OCI-LY7 (cell line): Measurements from ENCODE around the gene RPS19BP1. TPM values are rescaled to one million over a fixed set of nuclear protein-coding genes. Genes with fewer than 3 reads are reported as not detected.

Source experiments
- BruUV-seq: library from RNA; stranded (reverse); fragments of 400-500 nt; replicated peaks from 2 replicates; lab custom pipeline; 2021; lab: Mats Ljungman, UMichigan
- CTCF ChIA-PET: fragments of 300-600 bp; sonication (Branson Sonifier 250); formaldehyde crosslinking; loops from one replicate; lab custom pipeline; 2022; ENCODE audit warnings: antibody characterized with exemption; ENCODE audit not compliant: unreplicated experiment; lab: Charles Lee
- POLR2A ChIA-PET: fragments of 300-600 bp; sonication (Branson Sonifier 250); formaldehyde crosslinking; loops from one replicate; lab custom pipeline; 2022; ENCODE audit warnings: antibody characterized with exemption; lab: Charles Lee
- DNase-seq: peaks from one replicate; pipeline ENCODE4 v3.0.0-alpha.2; 2015; ENCODE audit warnings: low spot score
- H2AFZ ChIP-seq: fragments of 200-600 bp; sonication (generic), shearing (Covaris generic); 2 replicates; pipeline ENCODE4 v1.6.1; 2014; ENCODE audit warnings: mild to moderate bottlenecking, antibody characterized with exemption, low read length, moderate library complexity
- H3K27ac ChIP-seq: fragments of 200-600 bp; sonication (generic); 2 replicates; pipeline ENCODE4 v1.5.1; 2014; ENCODE audit warnings: mixed run types, low read depth, mild to moderate bottlenecking, moderate library complexity, low read length, inconsistent platforms; ENCODE audit not compliant: poor library complexity, severe bottlenecking
- H3K36me3 ChIP-seq: fragments of 200-600 bp; sonication (generic); 2 replicates; pipeline ENCODE4 v1.6.1; 2014; ENCODE audit warnings: mild to moderate bottlenecking, antibody characterized with exemption, low read length, moderate library complexity, mixed read lengths; ENCODE audit not compliant: insufficient read depth
- H3K4me1 ChIP-seq: fragments of 200-600 bp; sonication (generic); 2 replicates; pipeline ENCODE4 v1.5.1; 2014; ENCODE audit warnings: mild to moderate bottlenecking, low read length; ENCODE audit not compliant: insufficient read depth, poor library complexity, severe bottlenecking
- H3K4me2 ChIP-seq: fragments of 200-600 bp; sonication (generic); 2 replicates; pipeline ENCODE4 v1.6.1; 2014; ENCODE audit warnings: mild to moderate bottlenecking, low read length
- H3K4me3 ChIP-seq: fragments of 200-600 bp; sonication (generic); 2 replicates; pipeline ENCODE4 v1.5.1; 2014; ENCODE audit warnings: mild to moderate bottlenecking, low read depth, low read length; ENCODE audit not compliant: poor library complexity, severe bottlenecking
- H3K79me2 ChIP-seq: fragments of 200-600 bp; sonication (generic); 2 replicates; pipeline ENCODE4 v1.6.1; 2016; ENCODE audit warnings: low read depth, mild to moderate bottlenecking, low read length, moderate library complexity, mixed read lengths; ENCODE audit not compliant: insufficient read depth
- H3K9me2 ChIP-seq: fragments of 200-600 bp; sonication (generic); 2 replicates; pipeline ENCODE4 v1.6.1; 2016; ENCODE audit warnings: mild to moderate bottlenecking, low read length, mixed read lengths; ENCODE audit not compliant: insufficient read depth
- H3K9me3 ChIP-seq: fragments of 200-600 bp; sonication (generic); 2 replicates; pipeline ENCODE4 v1.6.1; 2014; ENCODE audit warnings: mild to moderate bottlenecking, mixed run types, low read length, mixed read lengths
- H4K20me1 ChIP-seq: fragments of 200-600 bp; sonication (generic); 2 replicates; pipeline ENCODE4 v1.6.1; 2014; ENCODE audit warnings: mild to moderate bottlenecking, antibody characterized with exemption, low read length, moderate library complexity, mixed read lengths; ENCODE audit not compliant: insufficient read depth
- CTCF ChIP-seq: fragments of 200-600 bp; sonication (generic); conservative IDR thresholded peaks from 2 replicates; pipeline ENCODE4 v1.5.1; 2014; ENCODE audit warnings: mild to moderate bottlenecking, antibody characterized with exemption, low read length, moderate library complexity, mixed read lengths
- EZH2phosphoT487 ChIP-seq: fragments of 200-600 bp; sonication (generic); IDR thresholded peaks from 2 replicates; pipeline ENCODE4 v1.6.1; 2018; ENCODE audit warnings: low read depth, borderline replicate concordance, mild to moderate bottlenecking, mixed run types, antibody characterized with exemption, low read length, moderate library complexity, mixed read lengths
- intact Hi-C: fragments of 100-400 bp; cut with micrococcal nuclease; formaldehyde crosslinking; loops from one replicate; pipeline ENCODE4 v1.10.0; 2022; ENCODE audit not compliant: unreplicated experiment
- total RNA-seq, 2 experiments: library from RNA; depleted of rRNA in 1 of 2; stranded (reverse); fragments of >200 nt in 1 of 2; shearing (Covaris generic) in 1 of 2; gene quantifications; 2 replicates each; pipeline ENCODE4 v1.2.3, GENCODE V29; 2014 to 2022

The RPS19BP1 gene
- total RNA-seq, 2 experiments from 2014 or later: 88.1 to 148 TPM

- ChIA-PET CTCF (interaction anchor here (0.6 kb wide), 1 partner anchor 39 kb away, joined by 6 read pairs; no protein-coding TSS in a partner anchor), POLR2A (no interaction called here)
- TF ChIP-seq CTCF (no peak), EZH2phosphoT487 (no peak)
- H3K9me2 ChIP-seq: no peaks in the 10 kb centered on the region
- DNase-seq: no peak
- peaks cover 71% of the 10 kb centered on the region for H3K36me3 ChIP-seq
- no peak overlapping the region for H3K4me3 ChIP-seq
- no peak overlapping the region for H3K4me2 ChIP-seq
- no peaks in the 10 kb centered on the region for H3K4me1 ChIP-seq
- H2AFZ ChIP-seq: no peak overlapping the region
- no peaks in the 10 kb centered on the region for H4K20me1 ChIP-seq
- no peaks in the 10 kb centered on the region for H3K79me2 ChIP-seq
- intact Hi-C loops: no loop called here
- no peak overlapping the region for H3K27ac ChIP-seq
- BruUV-seq: no TSS peak
- H3K9me3 ChIP-seq: no peaks in the 10 kb centered on the region
These were observed 51.5 kb downstream of the RPS19BP1 start for GRCh38 chr22:39481054-39481453.

GRCh38 chr22:39480557-39480956, 52.0 kb downstream of the RPS19BP1 start:
- intact Hi-C loops: no loop called here
- no peaks in the 10 kb centered on the region for H3K4me1 ChIP-seq
- CTCF ChIA-PET: interaction anchor here (0.6 kb wide), 2 partner anchors 39 to 48 kb away, joined by 3 to 6 read pairs; no protein-coding TSS in a partner anchor
- DNase-seq: no peak
- no peak for TF ChIP-seq EZH2phosphoT487
- TF ChIP-seq CTCF: no peak
- BruUV-seq: no TSS peak
- H3K9me2 ChIP-seq: no peaks in the 10 kb centered on the region
- H3K36me3 ChIP-seq: peaks cover 72% of the 10 kb centered on the region
- no peak overlapping the region for H3K27ac ChIP-seq
- no peak overlapping the region for H2AFZ ChIP-seq
- no peak overlapping the region for H3K4me2 ChIP-seq
- POLR2A ChIA-PET: no interaction called here
- no peak overlapping the region for H3K4me3 ChIP-seq
- no peaks in the 10 kb centered on the region for H4K20me1 ChIP-seq
- H3K79me2 ChIP-seq: no peaks in the 10 kb centered on the region
- H3K9me3 ChIP-seq: no peaks in the 10 kb centered on the region

- no peaks in the 10 kb centered on the region for H4K20me1 ChIP-seq
- POLR2A ChIA-PET: no interaction called here
- BruUV-seq: no TSS peak
- no peaks in the 10 kb centered on the region for H3K9me2 ChIP-seq
- H3K27ac ChIP-seq: no peak overlapping the region
- no peak overlapping the region for H2AFZ ChIP-seq
- H3K9me3 ChIP-seq: no peaks in the 10 kb centered on the region
- H3K4me2 ChIP-seq: no peak overlapping the region
- TF ChIP-seq CTCF (no peak), EZH2phosphoT487 (no peak)
- intact Hi-C loops: no loop called here
- H3K4me3 ChIP-seq: no peak overlapping the region
- CTCF ChIA-PET: no interaction called here
- DNase-seq: no peak
- H3K36me3 ChIP-seq: peaks cover 72% of the 10 kb centered on the region
- H3K4me1 ChIP-seq: peaks cover 5% of the 10 kb centered on the region
- H3K79me2 ChIP-seq: no peaks in the 10 kb centered on the region
These were observed 53.3 kb downstream of the RPS19BP1 start for GRCh38 chr22:39479254-39479653.
